SK-N-SH (cell line): ENCODE measurements around the gene TM4SF4. TPM values are rescaled to one million over a fixed set of nuclear protein-coding genes. Genes with fewer than 3 reads are reported as not detected.

Experiments used
- CTCF ChIA-PET: fragments of 300-600, 350-600 bp; formaldehyde crosslinking; extraction: SDS; loops from one replicate; lab custom pipeline; 2021; lab: Yijun Ruan, JAX
- POLR2A ChIA-PET: fragments of 350-600 bp; sonication (Branson Sonifier 250); formaldehyde crosslinking; extraction: SDS; loops from one replicate; lab custom pipeline; 2020; ENCODE audit warnings: antibody characterized with exemption, inconsistent platforms; lab: Yijun Ruan, JAX
- DNase-seq: peaks from one replicate; pipeline ENCODE4 v3.0.0; 2012
- H2AFZ ChIP-seq: fragments of 200-600 bp; sonication (generic); 2 replicates; pipeline ENCODE4 v1.8.1; 2016; ENCODE audit warnings: antibody characterized with exemption, mild to moderate bottlenecking, low read depth
- H3F3A ChIP-seq: fragments of 200-600 bp; sonication (generic); replicated peaks from 2 replicates; pipeline ENCODE3; 2016; ENCODE audit warnings: antibody characterized with exemption, mild to moderate bottlenecking; ENCODE audit not compliant: insufficient read depth
- H3K27ac ChIP-seq, 2 experiments: fragments of 200-500 bp in 1 of 2; fragments of 200-600 bp in 1 of 2; sonication (Bioruptor generic) in 1 of 2; sonication (generic), shearing (Covaris generic) in 1 of 2; 2 replicates each; pipeline versions ENCODE4 v1.5.1 to v1.6.1; 2014 to 2016; ENCODE audit warnings: low read depth in 2 of 2, inconsistent platforms in 1 of 2, low read length in 1 of 2, mild to moderate bottlenecking in 1 of 2, mixed read lengths in 1 of 2
- H3K27me3 ChIP-seq: fragments of 200-600 bp; sonication (generic), shearing (Covaris generic); 2 replicates; pipeline ENCODE4 v1.6.1; 2016; ENCODE audit warnings: mixed run types; ENCODE audit not compliant: insufficient read depth
- H3K36me3 ChIP-seq, 2 experiments: fragments of 200-500 bp in 1 of 2; fragments of 200-600 bp in 1 of 2; sonication (Bioruptor generic) in 1 of 2; sonication (generic) in 1 of 2; replicated peaks in 1 of 2; 2 replicates each; pipeline versions ENCODE3 to v1.5.1; 2014 to 2016; ENCODE audit warnings: low read length in 1 of 2, mild to moderate bottlenecking in 1 of 2; ENCODE audit not compliant: insufficient read depth in 2 of 2, control insufficient read depth in 1 of 2
- H3K4me1 ChIP-seq, 2 experiments: fragments of 200-500 bp in 1 of 2; fragments of 200-600 bp in 1 of 2; sonication (Bioruptor generic) in 1 of 2; sonication (generic), shearing (Covaris generic) in 1 of 2; 2 replicates each; pipeline versions ENCODE4 v1.5.1 to v1.6.1; 2014 to 2016; ENCODE audit warnings: low read depth in 1 of 2, low read length in 1 of 2, mixed run types in 1 of 2; ENCODE audit not compliant: insufficient read depth in 2 of 2, control insufficient read depth in 1 of 2
- H3K4me2 ChIP-seq: fragments of 200-600 bp; sonication (generic), shearing (Covaris generic); 2 replicates; pipeline ENCODE4 v1.6.1; 2017; ENCODE audit warnings: mixed run types
- H3K4me3 ChIP-seq, 2 experiments: fragments of 200-500 bp in 1 of 2; fragments of 200-600 bp in 1 of 2; sonication (Bioruptor generic) in 1 of 2; sonication (generic), shearing (Covaris generic) in 1 of 2; 2 replicates each; pipeline versions ENCODE4 v1.5.1 to v1.8.1; 2014 to 2016; ENCODE audit warnings: low read depth in 2 of 2, inconsistent platforms in 1 of 2, low read length in 1 of 2, mild to moderate bottlenecking in 1 of 2, mixed read lengths in 1 of 2, moderate library complexity in 1 of 2
- H3K79me2 ChIP-seq: fragments of 200-600 bp; sonication (generic); 2 replicates; pipeline ENCODE4 v1.8.1; 2017; ENCODE audit warnings: mild to moderate bottlenecking; ENCODE audit not compliant: insufficient read depth
- H3K9ac ChIP-seq: fragments of 200-600 bp; sonication (generic); 2 replicates; pipeline ENCODE4 v1.6.1; 2017; ENCODE audit warnings: mixed run types
- H3K9me2 ChIP-seq: fragments of 200-600 bp; sonication (generic); 2 replicates; pipeline ENCODE4 v1.6.1; 2017; ENCODE audit warnings: mixed run types
- H3K9me3 ChIP-seq: fragments of 200-600 bp; sonication (generic); 2 replicates; pipeline ENCODE4 v1.6.1; 2017; ENCODE audit warnings: mixed run types, mild to moderate bottlenecking, moderate library complexity
- H4K20me1 ChIP-seq: fragments of 200-600 bp; sonication (generic); 2 replicates; pipeline ENCODE4 v1.6.1; 2017; ENCODE audit warnings: mild to moderate bottlenecking, mixed run types; ENCODE audit not compliant: insufficient read depth
- CHD2 ChIP-seq: fragments of 150-350 bp; IDR thresholded peaks from 2 replicates; pipeline ENCODE4 v1.6.1; 2018; ENCODE audit warnings: low read length; ENCODE audit not compliant: partially characterized antibody
- EP300 ChIP-seq, 2 experiments: IDR thresholded peaks; 2 replicates each; pipeline versions ENCODE4 v1.4.0 to v1.6.1; 2012; ENCODE audit warnings: borderline replicate concordance in 1 of 2, low read depth in 1 of 2, low read length in 1 of 2
- EZH2phosphoT487 ChIP-seq: fragments of 200-600 bp; sonication (generic); IDR thresholded peaks from 2 replicates; pipeline ENCODE4 v1.6.1; 2017; ENCODE audit warnings: low read depth, mixed run types, mild to moderate bottlenecking, antibody characterized with exemption, moderate library complexity, borderline replicate concordance
- FOXJ3 ChIP-seq: sonication (generic); formaldehyde crosslinking; IDR thresholded peaks from 2 replicates; pipeline ENCODE4 v1.5.1; 2020; ENCODE audit warnings: mild to moderate bottlenecking, missing genetic modification reagents
- FOXM1 ChIP-seq: IDR thresholded peaks from 2 replicates; pipeline ENCODE4 v1.4.0; 2012; ENCODE audit warnings: low read depth, mild to moderate bottlenecking
- GATA2 ChIP-seq: sonication (generic); formaldehyde crosslinking; IDR thresholded peaks from 2 replicates; pipeline ENCODE4 v1.5.0; 2020; ENCODE audit warnings: mild to moderate bottlenecking, missing genetic modification reagents
- NRF1 ChIP-seq: IDR thresholded peaks from 2 replicates; pipeline ENCODE4 v1.6.1; 2012; ENCODE audit warnings: low read depth, mild to moderate bottlenecking, low read length
- POLR2AphosphoS5 ChIP-seq: IDR thresholded peaks from 2 replicates; pipeline ENCODE4 v1.6.1; 2012; ENCODE audit warnings: low read depth, low read length
- RAD21 ChIP-seq: IDR thresholded peaks from 2 replicates; pipeline ENCODE4 v1.6.1; 2012; ENCODE audit warnings: mild to moderate bottlenecking, low read length
- RCOR1 ChIP-seq: fragments of 150-350 bp; IDR thresholded peaks from 2 replicates; pipeline ENCODE4 v1.6.1; 2017; ENCODE audit warnings: antibody characterized with exemption, low read length
- RFX5 ChIP-seq: IDR thresholded peaks from 2 replicates; pipeline ENCODE4 v1.6.1; 2012; ENCODE audit warnings: mild to moderate bottlenecking, improper control_type of control experiment, low read length
- RXRA ChIP-seq: IDR thresholded peaks from 2 replicates; pipeline ENCODE4 v1.4.0; 2012; ENCODE audit warnings: low read depth, mild to moderate bottlenecking, borderline replicate concordance
- SMC3 ChIP-seq: IDR thresholded peaks from 2 replicates; pipeline ENCODE4 v1.6.1; 2012; ENCODE audit warnings: low read depth, low read length, improper control_type of control experiment
- TAF1 ChIP-seq: IDR thresholded peaks from 2 replicates; pipeline ENCODE4 v1.6.1; 2012; ENCODE audit warnings: low read depth, mild to moderate bottlenecking, low read length, moderate library complexity, borderline replicate concordance
- TCF12 ChIP-seq: IDR thresholded peaks from 2 replicates; pipeline ENCODE4 v1.4.0; 2012
- WGBS: methylation state at CpG from one replicate; pipeline ENCODE4 v1.1.6; 2017; ENCODE audit warnings: low lambda C conversion rate; 5-methylcytosine and 5-hydroxymethylcytosine counted together
- polyA plus RNA-seq, 3 experiments: library from polyadenylated mRNA; depleted of rRNA; stranded (reverse); fragments of >200 nt; gene quantifications; 2 replicates each; pipeline ENCODE4 v1.2.3, GENCODE V29; 2012
- TF ChIP-seq, protein P1 (sequence below): IDR thresholded peaks from 2 replicates; pipeline ENCODE4 v1.4.0; 2012; ENCODE audit warnings: low read depth, borderline replicate concordance
- TF ChIP-seq, protein P2 (sequence below): IDR thresholded peaks from 2 replicates; pipeline ENCODE4 v1.4.0; 2012; ENCODE audit warnings: low read depth, borderline replicate concordance
- TF ChIP-seq, protein P3 (sequence below): fragments of 150-350 bp; IDR thresholded peaks from 2 replicates; pipeline ENCODE4 v1.6.1; 2016; ENCODE audit warnings: mild to moderate bottlenecking, low read depth, low read length
- TF ChIP-seq, protein P4 (sequence below): IDR thresholded peaks from 2 replicates; pipeline ENCODE4; 2012

Gene TM4SF4
- polyA plus RNA-seq, 1 of the 3 experiments (the other 2 are of a cell fraction): 0.08 TPM

DNA sequence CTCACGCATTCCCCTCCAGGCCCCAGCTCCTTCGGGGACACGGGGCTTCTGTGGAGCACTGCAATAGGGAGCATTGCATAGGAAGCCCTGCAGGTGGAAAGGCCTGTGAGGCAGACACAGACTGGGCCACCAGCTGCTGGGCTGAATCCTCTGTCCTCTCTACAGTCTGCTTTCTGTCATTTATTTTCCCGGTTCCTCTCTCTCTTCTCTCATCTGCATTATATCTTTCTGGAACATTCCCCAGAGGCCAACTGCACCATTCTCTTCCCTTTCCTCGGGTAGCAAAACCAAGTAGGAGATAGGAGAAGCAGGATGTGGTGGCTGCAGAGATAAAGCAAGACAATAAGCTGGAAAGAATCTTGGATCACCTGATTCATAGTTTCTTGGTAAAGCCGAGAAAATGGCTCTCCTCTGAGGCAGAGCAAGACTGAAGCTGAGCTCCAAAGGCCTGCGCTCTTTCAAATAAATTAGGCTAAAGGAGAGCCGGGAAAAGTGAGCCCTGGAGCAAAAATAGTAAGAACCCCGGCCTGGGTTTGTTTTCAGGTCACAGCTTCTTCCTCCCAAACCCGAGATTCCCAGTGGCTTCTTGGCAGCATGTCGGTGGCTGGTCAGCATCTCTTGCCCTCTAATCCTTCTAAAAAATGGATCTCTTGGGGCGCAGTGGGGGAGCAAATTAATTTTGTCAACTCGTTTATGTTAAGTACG, 5.3 kb downstream of the TM4SF4 start:
- Histone ChIP-seq H3K4me1 (peaks cover under 1 to 10% of the 10 kb centered on the region in 2 experiments; a peak in 1 of 4 replicates), H2AFZ (peak overlapping the region; percentile 94), H3K79me2 (no peaks in the 10 kb centered on the region), H3K4me3 (no peak overlapping the region), H3K9me2 (no peaks in the 10 kb centered on the region), H3K36me3 (no peaks in the 10 kb centered on the region), H3K4me2 (no peak overlapping the region), H3F3A (no peaks in the 10 kb centered on the region), H4K20me1 (no peaks in the 10 kb centered on the region), H3K27ac (peak overlapping the region in 1 of 2 experiments; percentile 23; a peak in 2 of 4 replicates), H3K27me3 (no peaks in the 10 kb centered on the region), H3K9ac (peak overlapping the region; percentile 19; the same call in 1 of the 2 replicates), H3K9me3 (no peaks in the 10 kb centered on the region)
- CTCF ChIA-PET: interaction anchor here (0.6 to 2.8 kb wide), 30 partner anchors 7 to 524 kb away, joined by 3 to 24 read pairs (median 5); no protein-coding TSS in a partner anchor
- no peak for DNase-seq
- POLR2A ChIA-PET: no interaction called here
- no peak for TF ChIP-seq SMC3
- TF ChIP-seq, protein P1, sequence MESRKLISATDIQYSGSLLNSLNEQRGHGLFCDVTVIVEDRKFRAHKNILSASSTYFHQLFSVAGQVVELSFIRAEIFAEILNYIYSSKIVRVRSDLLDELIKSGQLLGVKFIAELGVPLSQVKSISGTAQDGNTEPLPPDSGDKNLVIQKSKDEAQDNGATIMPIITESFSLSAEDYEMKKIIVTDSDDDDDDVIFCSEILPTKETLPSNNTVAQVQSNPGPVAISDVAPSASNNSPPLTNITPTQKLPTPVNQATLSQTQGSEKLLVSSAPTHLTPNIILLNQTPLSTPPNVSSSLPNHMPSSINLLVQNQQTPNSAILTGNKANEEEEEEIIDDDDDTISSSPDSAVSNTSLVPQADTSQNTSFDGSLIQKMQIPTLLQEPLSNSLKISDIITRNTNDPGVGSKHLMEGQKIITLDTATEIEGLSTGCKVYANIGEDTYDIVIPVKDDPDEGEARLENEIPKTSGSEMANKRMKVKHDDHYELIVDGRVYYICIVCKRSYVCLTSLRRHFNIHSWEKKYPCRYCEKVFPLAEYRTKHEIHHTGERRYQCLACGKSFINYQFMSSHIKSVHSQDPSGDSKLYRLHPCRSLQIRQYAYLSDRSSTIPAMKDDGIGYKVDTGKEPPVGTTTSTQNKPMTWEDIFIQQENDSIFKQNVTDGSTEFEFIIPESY: no peak
- TF ChIP-seq, protein P2, sequence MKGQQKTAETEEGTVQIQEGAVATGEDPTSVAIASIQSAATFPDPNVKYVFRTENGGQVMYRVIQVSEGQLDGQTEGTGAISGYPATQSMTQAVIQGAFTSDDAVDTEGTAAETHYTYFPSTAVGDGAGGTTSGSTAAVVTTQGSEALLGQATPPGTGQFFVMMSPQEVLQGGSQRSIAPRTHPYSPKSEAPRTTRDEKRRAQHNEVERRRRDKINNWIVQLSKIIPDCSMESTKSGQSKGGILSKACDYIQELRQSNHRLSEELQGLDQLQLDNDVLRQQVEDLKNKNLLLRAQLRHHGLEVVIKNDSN: no peak
- TF ChIP-seq FOXJ3: no peak
- TF ChIP-seq RFX5: no peak
- 74% methylated on average over 14 of the region's 14 CpGs for WGBS

DNA sequence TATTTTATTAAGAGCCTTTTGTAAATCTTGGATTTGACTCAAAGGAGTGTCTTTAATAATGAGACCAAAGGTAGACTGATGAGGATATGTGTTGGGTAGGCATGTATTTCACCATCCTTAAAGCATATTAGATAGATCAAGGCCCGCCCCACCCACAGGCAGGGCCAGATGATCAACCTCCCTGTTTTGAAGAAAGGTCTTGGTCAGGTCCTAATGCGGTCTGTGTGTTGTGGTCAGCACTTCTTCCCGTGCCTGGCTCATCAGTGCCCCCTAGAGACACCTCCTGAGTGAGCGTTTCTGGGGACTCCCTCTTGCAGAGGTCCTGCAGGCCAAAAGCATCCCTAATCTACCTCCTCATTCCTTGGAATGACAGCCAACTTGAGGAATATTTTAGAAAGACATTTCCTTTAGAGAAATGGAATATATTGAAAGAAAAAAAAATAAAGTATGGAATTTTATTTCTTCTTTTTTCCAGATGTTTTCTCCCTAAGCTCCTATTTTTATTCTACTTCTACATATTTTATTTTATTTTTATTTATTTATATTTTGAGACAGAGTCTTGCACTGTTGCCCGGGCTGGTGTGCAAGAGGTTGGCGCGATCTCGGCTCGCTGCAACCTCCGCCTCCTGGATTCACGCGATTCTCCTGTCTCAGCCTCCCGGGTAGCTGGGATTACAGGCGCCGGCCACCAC, 6.0 kb downstream of the TM4SF4 start:
- ChIA-PET CTCF (interaction anchor here (0.6 to 2.8 kb wide), 35 partner anchors 8 to 524 kb away, joined by 3 to 24 read pairs (median 5); no protein-coding TSS in a partner anchor), POLR2A (no interaction called here)
- Histone ChIP-seq H4K20me1 (no peaks in the 10 kb centered on the region), H3K36me3 (no peaks in the 10 kb centered on the region), H3F3A (no peaks in the 10 kb centered on the region), H3K4me2 (no peak overlapping the region), H3K9me3 (no peaks in the 10 kb centered on the region), H3K4me3 (no peak overlapping the region), H3K4me1 (peaks cover 0 to 10% of the 10 kb centered on the region in 2 experiments; a peak in 1 of 4 replicates), H3K27ac (peak overlapping the region in 1 of 2 experiments; percentile 23; a peak in 1 of 4 replicates), H3K9ac (no peak overlapping the region), H3K27me3 (no peaks in the 10 kb centered on the region), H3K9me2 (no peaks in the 10 kb centered on the region), H3K79me2 (no peaks in the 10 kb centered on the region), H2AFZ (peak overlapping the region; percentile 94)
- WGBS: 65% methylated on average over 15 of the region's 15 CpGs
- DNase-seq: peak; percentile 77
- TF ChIP-seq GATA2 (CRISPR knock-in tag): no peak
- TF ChIP-seq RCOR1: no peak
- TF ChIP-seq RXRA: no peak
- TF ChIP-seq, protein P3, sequence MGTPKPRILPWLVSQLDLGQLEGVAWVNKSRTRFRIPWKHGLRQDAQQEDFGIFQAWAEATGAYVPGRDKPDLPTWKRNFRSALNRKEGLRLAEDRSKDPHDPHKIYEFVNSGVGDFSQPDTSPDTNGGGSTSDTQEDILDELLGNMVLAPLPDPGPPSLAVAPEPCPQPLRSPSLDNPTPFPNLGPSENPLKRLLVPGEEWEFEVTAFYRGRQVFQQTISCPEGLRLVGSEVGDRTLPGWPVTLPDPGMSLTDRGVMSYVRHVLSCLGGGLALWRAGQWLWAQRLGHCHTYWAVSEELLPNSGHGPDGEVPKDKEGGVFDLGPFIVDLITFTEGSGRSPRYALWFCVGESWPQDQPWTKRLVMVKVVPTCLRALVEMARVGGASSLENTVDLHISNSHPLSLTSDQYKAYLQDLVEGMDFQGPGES: no peak
- TF ChIP-seq TCF12: peak; percentile 16; the same call in 1 of the 2 replicates
- no peak for TF ChIP-seq POLR2AphosphoS5
- TF ChIP-seq FOXM1: no peak
- TF ChIP-seq TAF1: no peak
- TF ChIP-seq, protein P4, sequence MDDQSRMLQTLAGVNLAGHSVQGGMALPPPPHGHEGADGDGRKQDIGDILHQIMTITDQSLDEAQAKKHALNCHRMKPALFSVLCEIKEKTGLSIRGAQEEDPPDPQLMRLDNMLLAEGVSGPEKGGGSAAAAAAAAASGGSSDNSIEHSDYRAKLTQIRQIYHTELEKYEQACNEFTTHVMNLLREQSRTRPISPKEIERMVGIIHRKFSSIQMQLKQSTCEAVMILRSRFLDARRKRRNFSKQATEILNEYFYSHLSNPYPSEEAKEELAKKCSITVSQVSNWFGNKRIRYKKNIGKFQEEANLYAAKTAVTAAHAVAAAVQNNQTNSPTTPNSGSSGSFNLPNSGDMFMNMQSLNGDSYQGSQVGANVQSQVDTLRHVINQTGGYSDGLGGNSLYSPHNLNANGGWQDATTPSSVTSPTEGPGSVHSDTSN: no peak
- TF ChIP-seq RAD21: peak; percentile 97
- no peak for TF ChIP-seq FOXJ3
- no peak for TF ChIP-seq NRF1
- no peak for TF ChIP-seq EP300 (IDR thresholded peaks at IDR 0.05; ENCODE audit: borderline replicate concordance in 1 of 2, low read depth in 1 of 2, low read length in 1 of 2)
- TF ChIP-seq SMC3: peak; percentile 98
- no peak for TF ChIP-seq CHD2
- TF ChIP-seq EZH2phosphoT487: no peak
